H9 (cell line): ENCODE data around the gene ASIC4. TPM values are rescaled to one million over a fixed set of nuclear protein-coding genes. Genes with fewer than 3 reads are reported as not detected.

Experiments
- DNase-seq: peaks from one replicate; pipeline ENCODE4 v3.0.0-alpha.2; 2017
- H2AFZ ChIP-seq: one replicate; pipeline ENCODE4 v1.6.1; 2013; ENCODE audit warnings: mild to moderate bottlenecking, low read length, control low read depth, moderate library complexity
- H2AK5ac ChIP-seq: 2 replicates; pipeline ENCODE4 v1.6.1; 2013; ENCODE audit warnings: low read length, control low read depth, mixed read lengths; ENCODE audit not compliant: insufficient read length
- H2BK120ac ChIP-seq: one replicate; pipeline ENCODE4 v1.6.1; 2013; ENCODE audit warnings: low read depth, mild to moderate bottlenecking, low read length, control low read depth, inconsistent platforms; ENCODE audit not compliant: poor library complexity, severe bottlenecking
- H2BK12ac ChIP-seq: 2 replicates; pipeline ENCODE4 v1.6.1; 2013; ENCODE audit warnings: low read length, control low read depth, mixed read lengths, low read depth; ENCODE audit not compliant: insufficient read length
- H2BK15ac ChIP-seq: 2 replicates; pipeline ENCODE4 v1.6.1; 2013; ENCODE audit warnings: low read depth, low read length, control low read depth
- H2BK20ac ChIP-seq: one replicate; pipeline ENCODE4 v1.6.1; 2013; ENCODE audit warnings: low read depth, mild to moderate bottlenecking, low read length, control low read depth, inconsistent platforms; ENCODE audit not compliant: poor library complexity, severe bottlenecking
- H2BK5ac ChIP-seq: 2 replicates; pipeline ENCODE4 v1.6.1; 2013; ENCODE audit warnings: low read length, control low read depth, mixed read lengths; ENCODE audit not compliant: insufficient read length
- H3K14ac ChIP-seq: 2 replicates; pipeline ENCODE4 v1.6.1; 2013; ENCODE audit warnings: low read length, control low read depth; ENCODE audit not compliant: insufficient read depth
- H3K18ac ChIP-seq: 2 replicates; pipeline ENCODE4 v1.6.1; 2013; ENCODE audit warnings: low read depth, mild to moderate bottlenecking, mixed read lengths, low read length, control low read depth; ENCODE audit not compliant: insufficient read length
- H3K23ac ChIP-seq: 2 replicates; pipeline ENCODE4 v1.6.1; 2013; ENCODE audit warnings: low read length, control low read depth, mixed read lengths, low read depth; ENCODE audit not compliant: insufficient read length
- H3K23me2 ChIP-seq: 2 replicates; pipeline ENCODE4 v1.6.1; 2013; ENCODE audit warnings: low read depth, mild to moderate bottlenecking, mixed read lengths, low read length, control low read depth; ENCODE audit not compliant: insufficient read length, poor library complexity, severe bottlenecking
- H3K27ac ChIP-seq: 2 replicates; pipeline ENCODE4 v1.5.1; 2013; ENCODE audit warnings: low read length, control low read depth, mixed read lengths, low read depth; ENCODE audit not compliant: insufficient read length
- H3K27me3 ChIP-seq: 2 replicates; pipeline ENCODE4 v1.6.1; 2013; ENCODE audit warnings: low read length, control low read depth, inconsistent platforms; ENCODE audit not compliant: insufficient read depth
- H3K4ac ChIP-seq: 2 replicates; pipeline ENCODE4 v1.6.1; 2013; ENCODE audit warnings: low read depth, mild to moderate bottlenecking, control low read depth, inconsistent platforms, low read length, moderate library complexity
- H3K4me1 ChIP-seq: 2 replicates; pipeline ENCODE4 v1.6.1; 2013; ENCODE audit warnings: low read length, control low read depth, inconsistent platforms; ENCODE audit not compliant: insufficient read depth
- H3K4me2 ChIP-seq: 2 replicates; pipeline ENCODE4 v1.6.1; 2013; ENCODE audit warnings: low read length, control low read depth, mixed read lengths; ENCODE audit not compliant: insufficient read length, insufficient read depth
- H3K56ac ChIP-seq: 2 replicates; pipeline ENCODE4 v1.6.1; 2013; ENCODE audit warnings: low read depth, mild to moderate bottlenecking, mixed read lengths, low read length, control low read depth; ENCODE audit not compliant: insufficient read length
- H3K79me1 ChIP-seq: 2 replicates; pipeline ENCODE4 v1.6.1; 2013; ENCODE audit warnings: low read depth, mild to moderate bottlenecking, moderate library complexity, low read length, control low read depth, inconsistent platforms; ENCODE audit not compliant: insufficient read depth, poor library complexity, severe bottlenecking
- H3K79me2 ChIP-seq: 2 replicates; pipeline ENCODE4 v1.6.1; 2013; ENCODE audit warnings: low read length, control low read depth, inconsistent platforms; ENCODE audit not compliant: insufficient read depth
- H3K9ac ChIP-seq: 2 replicates; pipeline ENCODE4 v1.6.1; 2013; ENCODE audit warnings: low read length, control low read depth, mixed read lengths; ENCODE audit not compliant: insufficient read length; ENCODE audit errors: extremely low read depth
- H3K9me3 ChIP-seq: one replicate; pipeline ENCODE4 v1.6.1; 2013; ENCODE audit warnings: low read depth, low read length, inconsistent platforms; ENCODE audit not compliant: control insufficient read depth
- H3T11ph ChIP-seq: one replicate; pipeline ENCODE4 v1.6.1; 2013; ENCODE audit warnings: mild to moderate bottlenecking, low read length, control low read depth, inconsistent platforms
- H4K20me1 ChIP-seq: one replicate; pipeline ENCODE4 v1.6.1; 2013; ENCODE audit not compliant: control insufficient read depth, insufficient read length, insufficient read depth
- H4K5ac ChIP-seq: 2 replicates; pipeline ENCODE4 v1.6.1; 2013; ENCODE audit warnings: low read depth, mild to moderate bottlenecking, mixed read lengths, low read length, control low read depth; ENCODE audit not compliant: insufficient read length
- H4K8ac ChIP-seq: replicated peaks from 2 replicates; pipeline ENCODE4 v1.6.1; 2013; ENCODE audit warnings: low read length, control low read depth, mixed read lengths, low read depth; ENCODE audit not compliant: insufficient read length
- H4K91ac ChIP-seq: 2 replicates; pipeline ENCODE4 v1.6.1; 2013; ENCODE audit warnings: low read depth, mild to moderate bottlenecking, moderate library complexity, mixed read lengths, low read length, control low read depth; ENCODE audit not compliant: insufficient read length
- H3K27ac Mint-ChIP-seq, 3 experiments: 2 replicates in 2 of 3; 3 replicates in 1 of 3; pipeline ENCODE4 v1.8.0; 2020 to 2021; ENCODE audit warnings: mixed read lengths in 3 of 3, mild to moderate bottlenecking in 1 of 3, moderate library complexity in 1 of 3
- H3K27me3 Mint-ChIP-seq: 2 replicates; pipeline ENCODE4 v1.8.0; 2021; ENCODE audit warnings: low read depth, mild to moderate bottlenecking, moderate library complexity, mixed read lengths
- H3K36me3 Mint-ChIP-seq, 3 experiments: 2 replicates in 2 of 3; 3 replicates in 1 of 3; pipeline ENCODE4 v1.8.0; 2020 to 2021; ENCODE audit warnings: low read depth in 3 of 3, mixed read lengths in 3 of 3; ENCODE audit not compliant: insufficient read depth in 1 of 3
- H3K4me1 Mint-ChIP-seq, 2 experiments: 2 replicates each; pipeline ENCODE4 v1.8.0; 2020; ENCODE audit warnings: mixed read lengths in 2 of 2
- H3K4me3 Mint-ChIP-seq, 2 experiments: 2 replicates in 1 of 2; 3 replicates in 1 of 2; pipeline ENCODE4 v1.8.0; 2020 to 2021; ENCODE audit warnings: mild to moderate bottlenecking in 2 of 2, mixed read lengths in 2 of 2, moderate library complexity in 1 of 2
- H3K9me3 Mint-ChIP-seq, 2 experiments: 2 replicates in 1 of 2; 3 replicates in 1 of 2; pipeline ENCODE4 v1.8.0; 2020; ENCODE audit warnings: mild to moderate bottlenecking in 2 of 2, mixed read lengths in 2 of 2, moderate library complexity in 1 of 2
- CTCF ChIP-seq: fragments of 200-600 bp; sonication (generic); conservative IDR thresholded peaks from 3 replicates; pipeline ENCODE4 v1.8.0; 2021; ENCODE audit warnings: antibody characterized with exemption, mild to moderate bottlenecking
- WGBS: extraction: QIAGEN DNeasy Blood & Tissue Kit; methylation state at CpG from one replicate; pipeline ENCODE4 v1.1.7; 2013; ENCODE audit warnings: missing lambda C conversion rate, low lambda C conversion rate, mixed read lengths; ENCODE audit not compliant: insufficient read length; ENCODE audit errors: extremely low coverage; 5-methylcytosine and 5-hydroxymethylcytosine counted together
- total RNA-seq: library from RNA; stranded (reverse); gene quantifications from 2 replicates; pipeline ENCODE4 v1.2.1, GENCODE V29; 2021

Gene ASIC4
- total RNA-seq, 1 experiment from 2014 or later = 0.37 TPM

- Histone ChIP-seq H3K27me3 (peaks cover 19% of the 10 kb centered on the region; the same call in 1 of the 2 replicates), H2BK120ac (no peak overlapping the region), H3K9ac (no peak overlapping the region), H3K14ac (no peak overlapping the region), H3K18ac (no peak overlapping the region), H2BK20ac (no peak overlapping the region), H3K56ac (no peak overlapping the region), H2AFZ (no peak overlapping the region), H3T11ph (no peak overlapping the region), H3K23me2 (no peaks in the 10 kb centered on the region), H3K27ac (no peak overlapping the region), H3K4ac (no peak overlapping the region), H3K23ac (no peak overlapping the region), H2BK5ac (no peak overlapping the region), H2AK5ac (no peak overlapping the region), H3K4me1 (peaks cover 2% of the 10 kb centered on the region), H4K91ac (no peak overlapping the region), H3K79me2 (no peaks in the 10 kb centered on the region), H4K20me1 (no peaks in the 10 kb centered on the region), H2BK15ac (no peak overlapping the region), H3K79me1 (no peaks in the 10 kb centered on the region), H4K5ac (no peak overlapping the region), H2BK12ac (no peak overlapping the region), H4K8ac (no peak overlapping the region), H3K9me3 (no peaks in the 10 kb centered on the region), H3K4me2 (peak overlapping the region; percentile 37)
- Mint-ChIP-seq H3K27ac (no peak overlapping the region), H3K36me3 (peaks cover 0 to 4% (median 3%) of the 10 kb centered on the region in 3 experiments; a peak in 4 of 7 replicates), H3K27me3 (peaks cover 50% of the 10 kb centered on the region), H3K4me3 (peak overlapping the region; percentile 36 to 75), H3K4me1 (peaks cover 30 to 40% of the 10 kb centered on the region in 2 experiments), H3K9me3 (no peaks in the 10 kb centered on the region)
- DNase-seq = no peak
- WGBS = no CpG with 5 or more reads among the region's 58 CpGs
- TF ChIP-seq CTCF = no peak
Measured at GRCh38 chr2:219483451-219484342, 30.6 kb upstream of the ASIC4 start.
